K562 (cell line): Measurements from ENCODE around the gene AKT3. TPM values are rescaled to one million over a fixed set of nuclear protein-coding genes. Genes with fewer than 3 reads are reported as not detected.

ENCODE experiments used
- ATAC-seq: fragments of 200-7000 bp; cut with Tn5 transposase; 3 replicates; pipeline ENCODE4 v1.9.1; 2020; ENCODE audit warnings: moderate library complexity
- BruUV-seq: library from RNA; stranded (reverse); fragments of 400-500 nt; replicated peaks from 2 replicates; lab custom pipeline; 2021; lab: Mats Ljungman, UMichigan
- CTCF ChIA-PET: fragments of 300-600 bp; formaldehyde crosslinking; extraction: SDS; loops from one replicate; lab custom pipeline; 2021; ENCODE audit warnings: low intra/inter-chr PET ratio; lab: Yijun Ruan, JAX
- POLR2A ChIA-PET: fragments of 300-600, 350-650 bp; sonication (Branson Sonifier 250); formaldehyde crosslinking; extraction: SDS; loops from one replicate; lab custom pipeline; 2021; ENCODE audit warnings: antibody characterized with exemption, inconsistent platforms; lab: Yijun Ruan, JAX
- DNase-seq, 4 experiments: peaks; one replicate each; pipeline versions ENCODE4 v3.0.0 to v3.0.0-alpha.2; 2011 to 2018; ENCODE audit warnings: low spot score in 3 of 4, mixed read lengths in 3 of 4; ENCODE audit errors: extremely low read depth in 1 of 4
- FAIRE-seq: peaks from 2 replicates; lab custom pipeline; 2011; peaks lifted over from hg19 to GRCh38; lab: Jason Lieb, UNC
- H2AFZ ChIP-seq: 2 replicates; pipeline ENCODE4 v1.6.0; 2011; ENCODE audit warnings: low read depth, low read length, control low read depth, inconsistent platforms
- H3K27ac ChIP-seq: fragments of 200-600 bp; 3 replicates; pipeline ENCODE4 v1.8.0; 2011; ENCODE audit warnings: low read depth, mild to moderate bottlenecking, control low read depth, inconsistent platforms, low read length, moderate library complexity, mixed read lengths; ENCODE audit errors: extremely low read depth
- H3K27me3 ChIP-seq, 2 experiments: fragments of 300-600 bp in 1 of 2; 2 replicates in 1 of 2; 3 replicates in 1 of 2; pipeline versions ENCODE4 v1.6.0 to v1.8.0; 2011; ENCODE audit warnings: inconsistent platforms in 2 of 2, low read length in 2 of 2, mild to moderate bottlenecking in 1 of 2, mixed read lengths in 1 of 2, moderate library complexity in 1 of 2; ENCODE audit not compliant: control insufficient read depth in 2 of 2, insufficient read depth in 2 of 2
- H3K36me3 ChIP-seq: fragments of 300-600 bp; 3 replicates; pipeline ENCODE4 v1.8.0; 2011; ENCODE audit warnings: mild to moderate bottlenecking, low read length, inconsistent platforms; ENCODE audit not compliant: control insufficient read depth, insufficient read depth
- H3K4me1 ChIP-seq, 2 experiments: fragments of 200-600 bp in 1 of 2; replicated peaks in 1 of 2; 2 replicates in 1 of 2; 3 replicates in 1 of 2; pipeline versions ENCODE4 v1.5.1 to v1.8.0; 2011; ENCODE audit warnings: inconsistent platforms in 2 of 2, low read length in 2 of 2, mild to moderate bottlenecking in 1 of 2, mixed read lengths in 1 of 2, moderate library complexity in 1 of 2; ENCODE audit not compliant: control insufficient read depth in 2 of 2, insufficient read depth in 2 of 2
- H3K4me2 ChIP-seq: 2 replicates; pipeline ENCODE4 v1.6.1; 2011; ENCODE audit warnings: low read length, control low read depth, inconsistent platforms, mixed read lengths; ENCODE audit not compliant: insufficient read depth
- H3K4me3 ChIP-seq: fragments of 200-600 bp; sonication (generic), shearing (Covaris generic); 2 replicates; pipeline ENCODE4 v1.5.1; 2016; ENCODE audit warnings: control low read depth, inconsistent platforms
- H3K79me2 ChIP-seq: fragments of 200-600 bp; 3 replicates; pipeline ENCODE4 v1.8.0; 2011; ENCODE audit warnings: low read length, inconsistent platforms; ENCODE audit not compliant: control insufficient read depth, insufficient read depth
- H3K9ac ChIP-seq, 2 experiments: 2 replicates each; pipeline versions ENCODE4 v1.6.0 to v1.6.1; 2011; ENCODE audit warnings: low read depth in 2 of 2, low read length in 2 of 2, control low read depth in 1 of 2, inconsistent platforms in 1 of 2, mild to moderate bottlenecking in 1 of 2, mixed read lengths in 1 of 2; ENCODE audit not compliant: insufficient read depth in 1 of 2
- H3K9me1 ChIP-seq: one replicate; pipeline ENCODE4 v1.6.0; 2011; ENCODE audit warnings: inconsistent platforms, mild to moderate bottlenecking, low read length, moderate library complexity; ENCODE audit not compliant: control insufficient read depth, insufficient read depth
- H3K9me3 ChIP-seq: replicated peaks from 2 replicates; pipeline ENCODE4 v1.5.1; 2011; ENCODE audit warnings: low read depth, low read length, inconsistent platforms; ENCODE audit not compliant: control insufficient read depth, insufficient read depth
- H4K20me1 ChIP-seq: replicated peaks from 2 replicates; pipeline ENCODE4 v1.6.1; 2011; ENCODE audit warnings: low read length, inconsistent platforms, mixed read lengths; ENCODE audit not compliant: control insufficient read depth, insufficient read depth
- BCL6 ChIP-seq: fragments of 250-450 bp; sonication (Bioruptor Pico); IDR thresholded peaks from 2 replicates; pipeline ENCODE4 v1.4.0; 2020
- BRF1 ChIP-seq: IDR thresholded peaks from 3 replicates; pipeline ENCODE4 v1.6.1; 2011; ENCODE audit warnings: borderline replicate concordance, mild to moderate bottlenecking; ENCODE audit not compliant: insufficient read length; ENCODE audit errors: extremely low read depth
- CHD4 ChIP-seq: fragments of 200-600 bp; sonication (generic); IDR thresholded peaks from 3 replicates; pipeline ENCODE4 v1.6.1; 2012; ENCODE audit warnings: low read depth, mild to moderate bottlenecking, mixed read lengths, low read length, inconsistent platforms; ENCODE audit not compliant: insufficient read depth, insufficient replicate concordance, poor library complexity, severe bottlenecking
- DEAF1 ChIP-seq: fragments of 450-650 bp; formaldehyde crosslinking; IDR thresholded peaks from 2 replicates; pipeline ENCODE4 v1.4.0; 2020; ENCODE audit warnings: mild to moderate bottlenecking, moderate library complexity
- HOMEZ ChIP-seq: fragments of 250-450 bp; sonication (Bioruptor Pico); IDR thresholded peaks from 2 replicates; pipeline ENCODE4 v1.4.0; 2020; ENCODE audit warnings: mild to moderate bottlenecking, moderate library complexity
- LCOR ChIP-seq: sonication (generic); formaldehyde crosslinking; IDR thresholded peaks from 2 replicates; pipeline ENCODE4 v1.8.0; 2022; ENCODE audit warnings: mild to moderate bottlenecking, missing genetic modification reagents
- MAFK ChIP-seq: IDR thresholded peaks from 2 replicates; pipeline ENCODE4 v1.6.1; 2011; ENCODE audit warnings: low read length, improper control_type of control experiment
- MYNN ChIP-seq, 2 experiments: sonication (generic); formaldehyde crosslinking in 1 of 2; IDR thresholded peaks; 2 replicates each; pipeline versions ENCODE4 v1.5.0 to v1.6.1; 2016 to 2020; ENCODE audit warnings: antibody characterized with exemption in 1 of 2, missing genetic modification reagents in 1 of 2
- POLR2G ChIP-seq: fragments of 200-400 bp; formaldehyde crosslinking; IDR thresholded peaks from 2 replicates; pipeline ENCODE4 v1.6.1; 2017; ENCODE audit warnings: low read depth, mild to moderate bottlenecking, antibody characterized with exemption, low read length, moderate library complexity
- RBM17 ChIP-seq: fragments of 200-400 bp; formaldehyde crosslinking; IDR thresholded peaks from 2 replicates; pipeline ENCODE4 v1.6.1; 2017; ENCODE audit warnings: low read depth, mild to moderate bottlenecking, low read length, borderline replicate concordance
- SMARCA5 ChIP-seq: fragments of 450-650 bp; IDR thresholded peaks from 2 replicates; pipeline ENCODE4 v1.6.1; 2016
- STAG1 ChIP-seq: sonication (generic); formaldehyde crosslinking; IDR thresholded peaks from 2 replicates; pipeline ENCODE4 v1.5.0; 2020; ENCODE audit warnings: missing genetic modification reagents, borderline replicate concordance
- STAT5B ChIP-seq: fragments of 250-450 bp; sonication (Bioruptor Pico); IDR thresholded peaks from 2 replicates; pipeline ENCODE4 v1.8.0; 2021; ENCODE audit warnings: mild to moderate bottlenecking, inconsistent platforms
- ZFP36 ChIP-seq: fragments of 150-350 bp; IDR thresholded peaks from 2 replicates; pipeline ENCODE4 v1.6.1; 2018; ENCODE audit warnings: low read length, low read depth; ENCODE audit not compliant: partially characterized antibody
- in situ Hi-C: fragments of 300-500 bp; cut with MboI; formaldehyde crosslinking; loops from 4 replicates; pipeline ENCODE4 v1.15.0; 2018; ENCODE audit warnings: inconsistent platforms, mixed read lengths
- intact Hi-C: fragments of 100-400 bp; cut with micrococcal nuclease; formaldehyde crosslinking; loops from 2 replicates; pipeline ENCODE4 v1.14.2; 2022
- polyA plus RNA-seq, 8 experiments: library from polyadenylated mRNA; depleted of rRNA in 4 of 8; stranded (reverse) in 5 of 8; unstranded in 3 of 8; fragments of >200 nt; fragmentation: Nextera tagmentation in 2 of 8; fragmentation: Illumina TruSeq in 1 of 8; extraction: Ambion mirVana in 2 of 8; extraction: Trizol in 1 of 8; gene quantifications; 2 replicates each; pipeline versions ENCODE4 v1.2.1 to v1.2.3, GENCODE V29; 2011 to 2014; ENCODE audit warnings: inconsistent platforms in 1 of 8, missing spikeins in 1 of 8
- total RNA-seq, 7 experiments: library from RNA; depleted of rRNA in 6 of 7; stranded (reverse); fragments of >200 nt in 6 of 7; fragmentation: Illumina TruSeq in 2 of 7; extraction: Trizol in 2 of 7; gene quantifications; 2 replicates each; pipeline versions ENCODE4 v1.2.1 to v1.2.3, GENCODE V29; 2011 to 2021; ENCODE audit warnings: low replicate concordance in 1 of 7
- TF ChIP-seq, protein P1 (sequence below), 2 experiments: fragments of 450-650 bp; IDR thresholded peaks; 2 replicates each; pipeline ENCODE4 v1.6.1; 2016
- TF ChIP-seq, protein P2 (sequence below): fragments of 450-650 bp; formaldehyde crosslinking; IDR thresholded peaks from 2 replicates; pipeline ENCODE4 v1.4.0; 2022; ENCODE audit warnings: mild to moderate bottlenecking, moderate library complexity

Gene AKT3
- total and polyA plus RNA-seq, 9 of the 15 experiments (the other 6 are each of a cell fraction or from before 2014, with no cell fraction given): 0.04 to 0.54 (median 0.18) TPM; not detected in 1

- TF ChIP-seq CHD4 (no peak), BRF1 (no peak), STAG1 (CRISPR knock-in tag) (no peak), LCOR (CRISPR knock-in tag) (no peak), RBM17 (no peak), BCL6 (CRISPR knock-in tag) (no peak), MAFK (no peak), STAT5B (CRISPR knock-in tag) (no peak), HOMEZ (CRISPR knock-in tag) (no peak)
Measured at GRCh38 chr1:243831463-243831862, 18.6 kb downstream of the AKT3 start (continued).

DNA sequence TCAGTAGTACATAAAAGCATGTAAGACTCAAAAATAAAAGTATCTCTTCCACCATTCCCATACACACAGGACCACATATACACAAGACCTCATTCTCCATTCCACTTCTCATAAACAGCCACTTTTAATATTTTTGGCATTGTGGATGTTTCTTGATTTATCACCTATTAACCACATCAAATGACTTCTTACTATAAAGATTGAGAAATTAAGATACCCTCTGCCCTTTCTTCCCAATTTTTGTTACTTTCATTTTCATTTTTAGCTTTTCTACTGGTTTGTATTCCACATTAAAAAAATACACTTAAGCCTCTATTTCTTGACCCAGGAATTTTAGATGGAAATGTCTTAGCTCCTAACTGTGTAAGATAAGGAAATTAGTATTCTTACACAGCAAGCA is 22.8 kb downstream of the AKT3 start:
- FAIRE-seq: no peak
- H3K9me1 ChIP-seq: no peaks in the 10 kb centered on the region
- intact Hi-C loops: no loop called here
- no peak overlapping the region for H2AFZ ChIP-seq
- ChIA-PET POLR2A (no interaction called here), CTCF (no interaction called here)
- H3K4me3 ChIP-seq: no peak overlapping the region
- no TSS peak for BruUV-seq
- H3K79me2 ChIP-seq: no peaks in the 10 kb centered on the region
- H3K27me3 ChIP-seq: no peaks in the 10 kb centered on the region
- H3K9me3 ChIP-seq: no peaks in the 10 kb centered on the region
- in situ Hi-C loops: no loop called here
- no peak overlapping the region for H3K27ac ChIP-seq
- H4K20me1 ChIP-seq: no peaks in the 10 kb centered on the region
- no peaks in the 10 kb centered on the region for H3K36me3 ChIP-seq
- no peak for ATAC-seq
- H3K4me1 ChIP-seq: no peaks in the 10 kb centered on the region
- no peak for DNase-seq
- H3K9ac ChIP-seq: no peak overlapping the region
- no peak overlapping the region for H3K4me2 ChIP-seq
- TF ChIP-seq ZFP36 (no peak), POLR2G (no peak), DEAF1 (CRISPR knock-in tag) (no peak), SMARCA5 (no peak), MYNN (IDR thresholded peaks at IDR 0.05) (no peak), MYNN (CRISPR knock-in tag; IDR thresholded peaks at IDR 0.05) (no peak)
- TF ChIP-seq, protein P1, sequence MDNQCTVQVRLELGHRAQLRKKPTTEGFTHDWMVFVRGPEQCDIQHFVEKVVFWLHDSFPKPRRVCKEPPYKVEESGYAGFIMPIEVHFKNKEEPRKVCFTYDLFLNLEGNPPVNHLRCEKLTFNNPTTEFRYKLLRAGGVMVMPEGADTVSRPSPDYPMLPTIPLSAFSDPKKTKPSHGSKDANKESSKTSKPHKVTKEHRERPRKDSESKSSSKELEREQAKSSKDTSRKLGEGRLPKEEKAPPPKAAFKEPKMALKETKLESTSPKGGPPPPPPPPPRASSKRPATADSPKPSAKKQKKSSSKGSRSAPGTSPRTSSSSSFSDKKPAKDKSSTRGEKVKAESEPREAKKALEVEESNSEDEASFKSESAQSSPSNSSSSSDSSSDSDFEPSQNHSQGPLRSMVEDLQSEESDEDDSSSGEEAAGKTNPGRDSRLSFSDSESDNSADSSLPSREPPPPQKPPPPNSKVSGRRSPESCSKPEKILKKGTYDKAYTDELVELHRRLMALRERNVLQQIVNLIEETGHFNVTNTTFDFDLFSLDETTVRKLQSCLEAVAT (IDR thresholded peaks at IDR 0.05): no peak
- TF ChIP-seq, protein P2, sequence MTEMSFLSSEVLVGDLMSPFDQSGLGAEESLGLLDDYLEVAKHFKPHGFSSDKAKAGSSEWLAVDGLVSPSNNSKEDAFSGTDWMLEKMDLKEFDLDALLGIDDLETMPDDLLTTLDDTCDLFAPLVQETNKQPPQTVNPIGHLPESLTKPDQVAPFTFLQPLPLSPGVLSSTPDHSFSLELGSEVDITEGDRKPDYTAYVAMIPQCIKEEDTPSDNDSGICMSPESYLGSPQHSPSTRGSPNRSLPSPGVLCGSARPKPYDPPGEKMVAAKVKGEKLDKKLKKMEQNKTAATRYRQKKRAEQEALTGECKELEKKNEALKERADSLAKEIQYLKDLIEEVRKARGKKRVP (CRISPR knock-in tag): no peak
